ENCODE data around the gene DTNB. TPM values are rescaled to one million over a fixed set of nuclear protein-coding genes. Genes with fewer than 3 reads are reported as not detected.
A peak's percentile ranks its signal among the peaks of the same experiment; 100 is the strongest.

The DTNB gene
- polyA plus RNA-seq, 1 donor from 2014 or later, result 16.5 TPM

- Mint-ChIP-seq H3K27me3 (no peaks in the 10 kb centered on the region), H3K36me3 (peaks cover 1% of the 10 kb centered on the region), H3K27ac (peak overlapping the region in 2 of 3 donors; percentile 64 to 87), H3K4me1 (peaks cover 17 to 32% (median 23%) of the 10 kb centered on the region in 3 donors), H3K9me3 (no peaks in the 10 kb centered on the region), H3K4me3 (peak overlapping the region in 2 of 4 donors; percentile 81 to 89)
Measured at GRCh38 chr2:25514043-25514637, 159.2 kb downstream of the DTNB start.

GRCh38 chr2:25512707-25513106, 160.7 kb downstream of the DTNB start:
- H3K27me3 Mint-ChIP-seq, result no peaks in the 10 kb centered on the region
- peak overlapping the region in 1 of 3 donors; percentile 10 for H3K27ac Mint-ChIP-seq
- peaks cover 1% of the 10 kb centered on the region for H3K36me3 Mint-ChIP-seq
- H3K4me1 Mint-ChIP-seq, result peaks cover 16 to 30% (median 22%) of the 10 kb centered on the region in 3 donors
- peak overlapping the region in 1 of 4 donors; percentile 9 for H3K4me3 Mint-ChIP-seq
- no peaks in the 10 kb centered on the region for H3K9me3 Mint-ChIP-seq

- Mint-ChIP-seq H3K4me3 (no peak overlapping the region), H3K9me3 (no peaks in the 10 kb centered on the region), H3K36me3 (peaks cover 2% of the 10 kb centered on the region), H3K4me1 (peaks cover 0 to 7% (median 4%) of the 10 kb centered on the region in 3 donors), H3K27me3 (no peaks in the 10 kb centered on the region), H3K27ac (no peak overlapping the region)
Measured at GRCh38 chr2:25506226-25506625, 167.2 kb downstream of the DTNB start.

DNA sequence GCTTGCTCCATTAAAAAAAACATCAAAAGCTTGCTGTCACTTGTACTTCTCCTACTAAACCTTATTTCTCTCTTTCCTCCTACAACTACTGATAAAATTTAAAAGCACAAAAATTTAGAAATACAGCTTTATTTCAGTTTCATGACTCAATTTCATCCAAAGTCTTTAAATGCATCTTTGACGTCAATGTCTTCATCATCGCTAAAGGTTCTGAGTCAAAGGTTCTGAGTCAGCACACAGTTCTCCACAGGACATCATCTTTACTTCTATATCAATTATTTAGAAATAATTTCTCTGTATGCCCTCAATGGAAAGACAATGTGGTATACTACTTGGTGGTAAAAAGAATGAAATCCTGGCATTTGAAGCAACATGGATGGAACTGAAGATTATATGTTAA, 167.8 kb downstream of the DTNB start:
- Mint-ChIP-seq H3K27me3 (no peaks in the 10 kb centered on the region), H3K4me1 (peaks cover 0 to 7% (median 4%) of the 10 kb centered on the region in 3 donors), H3K4me3 (no peak overlapping the region), H3K36me3 (peaks cover 2% of the 10 kb centered on the region), H3K27ac (no peak overlapping the region), H3K9me3 (no peaks in the 10 kb centered on the region)

- H3K4me1 Mint-ChIP-seq, result peaks cover 0 to 7% (median 4%) of the 10 kb centered on the region in 3 donors
- H3K27ac Mint-ChIP-seq, result no peak overlapping the region
- H3K9me3 Mint-ChIP-seq, result no peaks in the 10 kb centered on the region
- peaks cover 2% of the 10 kb centered on the region for H3K36me3 Mint-ChIP-seq
- no peaks in the 10 kb centered on the region for H3K27me3 Mint-ChIP-seq
- H3K4me3 Mint-ChIP-seq, result no peak overlapping the region
Measured at GRCh38 chr2:25505182-25505581, 168.2 kb downstream of the DTNB start.

DNA sequence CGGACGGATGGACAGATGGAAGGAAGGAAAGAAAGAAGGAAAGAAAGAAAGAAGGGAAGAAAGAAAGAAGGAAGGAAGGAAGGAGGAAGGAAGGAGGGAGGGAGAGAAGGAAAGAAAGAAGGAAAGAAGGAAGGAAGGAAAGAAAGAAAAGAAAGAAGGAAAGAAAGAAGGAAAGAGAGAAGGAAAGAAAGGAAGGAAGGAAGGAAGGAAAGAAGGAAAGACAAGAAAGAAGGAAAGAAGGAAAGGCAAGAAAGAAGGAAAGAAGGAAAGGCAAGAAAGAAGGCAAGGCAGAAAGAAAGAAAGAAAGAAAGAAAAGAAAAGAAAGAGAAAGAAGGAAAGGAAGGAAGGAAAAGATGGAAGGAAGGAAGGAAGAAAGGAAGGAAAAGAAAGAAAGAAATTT, 169.1 kb downstream of the DTNB start:
- Mint-ChIP-seq H3K27me3 (no peaks in the 10 kb centered on the region), H3K9me3 (no peaks in the 10 kb centered on the region), H3K27ac (no peak overlapping the region), H3K4me3 (no peak overlapping the region), H3K36me3 (peaks cover 2% of the 10 kb centered on the region), H3K4me1 (peaks cover 0 to 7% (median 4%) of the 10 kb centered on the region in 3 donors)

DNA sequence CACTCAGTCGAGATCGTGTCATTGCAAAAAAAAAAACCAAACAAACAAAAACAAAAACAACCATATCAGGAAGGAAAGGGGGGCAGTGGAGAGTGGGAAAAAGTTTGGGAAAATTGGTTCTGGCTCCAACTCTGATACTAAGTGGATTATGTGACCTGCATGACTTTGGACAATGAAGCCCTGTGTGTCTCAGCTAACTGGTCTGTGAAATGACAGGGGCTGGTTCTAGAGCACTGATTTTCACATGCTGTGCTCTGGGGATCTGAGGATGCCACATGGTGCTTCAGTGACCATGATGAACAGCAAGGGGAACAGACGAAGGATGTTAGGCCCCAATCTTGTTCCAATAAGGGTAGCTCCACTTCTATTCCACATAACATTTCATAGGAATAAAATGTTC, 174.2 kb downstream of the DTNB start:
- Mint-ChIP-seq H3K27ac (no peak overlapping the region), H3K36me3 (no peaks in the 10 kb centered on the region), H3K4me3 (peak overlapping the region in 1 of 4 donors; percentile 12), H3K27me3 (no peaks in the 10 kb centered on the region), H3K4me1 (peaks cover 9 to 14% (median 13%) of the 10 kb centered on the region in 3 donors), H3K9me3 (no peaks in the 10 kb centered on the region)

DNA sequence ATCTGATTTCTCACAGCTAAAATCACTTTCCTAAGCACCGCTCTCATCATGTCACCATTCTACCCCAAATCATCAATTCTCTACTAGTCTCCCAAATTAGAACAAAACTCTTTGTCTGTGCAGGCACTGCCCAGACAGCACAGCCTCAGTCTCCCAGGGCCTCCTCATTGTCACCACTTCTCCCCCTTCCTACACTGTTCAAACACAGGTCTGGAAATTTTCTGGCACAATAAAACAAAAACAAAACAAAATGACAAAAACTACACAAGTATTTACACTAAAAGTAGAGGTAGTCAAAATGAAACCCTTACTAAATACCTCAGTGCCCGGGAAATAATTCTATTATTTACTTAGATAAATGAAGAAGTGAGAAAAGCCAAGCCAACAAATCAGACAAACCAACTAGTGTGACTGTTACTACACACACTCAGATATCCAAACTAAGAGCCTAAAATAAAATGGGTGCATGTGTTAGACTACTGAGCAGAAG, 175.4 kb downstream of the DTNB start:
- no peaks in the 10 kb centered on the region for H3K27me3 Mint-ChIP-seq

GRCh38 chr2:25497229-25497917, 176.0 kb downstream of the DTNB start:
- Mint-ChIP-seq H3K27ac (no peak overlapping the region), H3K36me3 (peaks cover 3% of the 10 kb centered on the region), H3K9me3 (no peaks in the 10 kb centered on the region), H3K4me3 (peak overlapping the region in 1 of 4 donors; percentile 5), H3K27me3 (no peaks in the 10 kb centered on the region), H3K4me1 (peaks cover 9 to 14% (median 13%) of the 10 kb centered on the region in 3 donors)

More for the DNA sequence above, 175.4 kb downstream of the DTNB start:
- peaks cover 3% of the 10 kb centered on the region for H3K36me3 Mint-ChIP-seq
- peak overlapping the region in 1 of 3 donors; percentile 9 for H3K27ac Mint-ChIP-seq
- peaks cover 9 to 14% (median 13%) of the 10 kb centered on the region in 3 donors for H3K4me1 Mint-ChIP-seq
- peak overlapping the region in 2 of 4 donors; percentile 6 to 9 for H3K4me3 Mint-ChIP-seq
- H3K9me3 Mint-ChIP-seq, result no peaks in the 10 kb centered on the region

DNA sequence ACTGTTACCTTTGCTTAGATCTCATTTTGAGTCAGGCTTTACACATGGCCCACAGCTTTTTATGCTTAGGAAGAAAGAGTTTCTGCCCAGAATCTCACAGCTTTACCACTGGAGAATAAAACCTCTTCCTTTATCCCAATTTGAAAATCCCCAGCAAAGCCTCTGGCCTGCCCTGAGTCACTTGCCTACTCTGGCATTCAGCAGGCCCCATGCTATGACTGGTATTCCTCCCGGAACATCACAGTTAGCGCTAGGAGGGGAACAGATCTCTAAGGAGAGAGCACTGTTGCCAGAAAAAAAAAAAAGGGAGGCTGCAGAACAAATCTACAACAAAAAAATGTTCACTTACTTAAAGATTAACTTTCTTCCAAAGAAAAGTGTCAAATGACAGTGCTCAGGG, 178.8 kb downstream of the DTNB start:
- no peaks in the 10 kb centered on the region for H3K27me3 Mint-ChIP-seq
- H3K36me3 Mint-ChIP-seq, result peaks cover 3% of the 10 kb centered on the region
- no peak overlapping the region for H3K27ac Mint-ChIP-seq
- no peak overlapping the region for H3K4me3 Mint-ChIP-seq
- peaks cover 10 to 14% (median 13%) of the 10 kb centered on the region in 3 donors for H3K4me1 Mint-ChIP-seq
- no peaks in the 10 kb centered on the region for H3K9me3 Mint-ChIP-seq

DNA sequence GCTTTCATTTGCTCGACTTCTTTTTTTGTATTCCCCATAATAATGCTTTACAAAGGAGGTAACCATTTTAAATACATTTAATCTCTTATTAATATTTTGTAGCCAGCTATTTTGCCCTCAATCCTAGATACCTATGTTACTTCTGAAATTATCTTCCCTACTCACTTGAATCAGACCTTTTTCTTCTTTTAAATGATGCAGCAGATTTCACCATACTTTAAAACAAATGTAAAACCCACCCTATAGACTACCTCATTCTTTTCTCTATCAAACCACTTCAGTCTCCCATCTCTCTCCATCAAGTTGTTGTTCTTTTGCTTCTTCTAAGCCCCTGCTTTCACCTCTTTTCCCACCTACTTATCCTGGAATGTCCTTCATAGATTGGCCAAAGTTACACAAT, 180.2 kb downstream of the DTNB start:
- Mint-ChIP-seq H3K4me3 (no peak overlapping the region), H3K4me1 (peaks cover 7 to 13% (median 11%) of the 10 kb centered on the region in 3 donors), H3K9me3 (no peaks in the 10 kb centered on the region), H3K27me3 (no peaks in the 10 kb centered on the region), H3K27ac (no peak overlapping the region), H3K36me3 (peaks cover 3% of the 10 kb centered on the region)

DNA sequence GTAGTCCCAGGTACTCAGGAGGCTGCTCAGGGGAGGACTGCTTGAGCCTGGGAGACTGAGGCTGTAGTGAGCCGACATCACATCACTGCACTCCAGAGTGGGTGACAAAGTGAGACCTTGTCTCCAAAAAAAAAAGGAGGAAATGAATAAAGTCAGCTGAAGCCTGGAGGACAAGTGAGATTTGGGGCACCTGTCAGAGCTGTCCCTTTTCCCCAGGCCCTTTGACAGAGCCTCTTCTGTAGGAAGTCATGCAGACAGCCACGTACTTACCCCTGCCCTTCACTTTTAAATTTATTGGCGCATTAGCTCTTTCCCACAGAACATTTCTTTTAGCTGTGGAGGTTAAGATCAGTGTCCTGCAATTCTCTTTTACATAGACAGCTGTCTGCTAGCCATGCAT, 180.7 kb downstream of the DTNB start:
- Mint-ChIP-seq H3K27ac (no peak overlapping the region), H3K4me1 (peaks cover 2 to 8% (median 6%) of the 10 kb centered on the region in 3 donors)

GRCh38 chr2:25491966-25492532, 181.3 kb downstream of the DTNB start:
- Mint-ChIP-seq H3K4me3 (no peak overlapping the region), H3K4me1 (peaks cover 4 to 6% (median 4%) of the 10 kb centered on the region in 3 donors), H3K27me3 (no peaks in the 10 kb centered on the region)

More for the DNA sequence above, 180.7 kb downstream of the DTNB start:
- Mint-ChIP-seq H3K4me3 (no peak overlapping the region), H3K9me3 (no peaks in the 10 kb centered on the region), H3K27me3 (no peaks in the 10 kb centered on the region), H3K36me3 (peaks cover 6% of the 10 kb centered on the region)

GRCh38 chr2:25491003-25491696, 182.2 kb downstream of the DTNB start:
- no peak overlapping the region for H3K4me3 Mint-ChIP-seq
- no peaks in the 10 kb centered on the region for H3K27me3 Mint-ChIP-seq
- peaks cover 9% of the 10 kb centered on the region for H3K36me3 Mint-ChIP-seq
- H3K4me1 Mint-ChIP-seq, result peaks cover 0 to 13% (median 4%) of the 10 kb centered on the region in 3 donors
- no peaks in the 10 kb centered on the region for H3K9me3 Mint-ChIP-seq
- no peak overlapping the region for H3K27ac Mint-ChIP-seq

More at GRCh38 chr2:25491966-25492532, 181.3 kb downstream of the DTNB start:
- H3K36me3 Mint-ChIP-seq, result peaks cover 6% of the 10 kb centered on the region
- H3K27ac Mint-ChIP-seq, result no peak overlapping the region
- no peaks in the 10 kb centered on the region for H3K9me3 Mint-ChIP-seq

- Mint-ChIP-seq H3K4me1 (peaks cover 0 to 8% (median 4%) of the 10 kb centered on the region in 3 donors), H3K27ac (no peak overlapping the region), H3K9me3 (no peaks in the 10 kb centered on the region), H3K4me3 (no peak overlapping the region), H3K27me3 (no peaks in the 10 kb centered on the region), H3K36me3 (peaks cover 9% of the 10 kb centered on the region)
Measured at GRCh38 chr2:25490217-25490616, 183.2 kb downstream of the DTNB start.

Data from IgD-negative memory B cell (primary cell).